GM21528 (cell line): ENCODE results near the gene GALT.

Experiments used
- ATAC-seq: cut with Tn5 transposase; IDR thresholded peaks from one replicate; pipeline ENCODE4 v1.9.1; 2021; ENCODE audit warnings: mild to moderate bottlenecking, moderate library complexity; ENCODE audit not compliant: unreplicated experiment, low FRiP score

The GALT gene

GRCh38 chr9:34651321-34651720, 4.8 kb downstream of the GALT start:
- ATAC-seq = no peak

- no peak for ATAC-seq
Measured at GRCh38 chr9:34651876-34652601, 5.6 kb downstream of the GALT start, which contains the start of gene IL11RA. IL11RA (plus strand) TSS chr9:34652185; CDS start chr9:34655218, 3,033 bp downstream.

- no peak for ATAC-seq
Measured at GRCh38 chr9:34652602-34653000, 6.1 kb downstream of the GALT start.

- no peak for ATAC-seq
Measured at GRCh38 chr9:34653151-34654072, 6.9 kb downstream of the GALT start.

- no peak for ATAC-seq
Measured at GRCh38 chr9:34654323-34655051, 8.0 kb downstream of the GALT start.

- ATAC-seq = no peak
Measured at GRCh38 chr9:34655394-34655793, 8.9 kb downstream of the GALT start.

GRCh38 chr9:34656992-34657391, 10.5 kb downstream of the GALT start:
- ATAC-seq = no peak

GRCh38 chr9:34658461-34658860, 12.0 kb downstream of the GALT start:
- ATAC-seq = no peak

- ATAC-seq = no peak
Measured at GRCh38 chr9:34659592-34660253, 13.2 kb downstream of the GALT start.

GRCh38 chr9:34662526-34663302, 16.2 kb downstream of the GALT start, which contains the start of gene CCL27:
CCL27 (minus strand) TSS chr9:34662657; CDS start chr9:34662633, 24 bp downstream.
- ATAC-seq = no peak

- no peak for ATAC-seq
Measured at GRCh38 chr9:34663303-34663605, 16.8 kb downstream of the GALT start.

- ATAC-seq = peak; percentile 37
Measured at GRCh38 chr9:34664281-34665066, 18.0 kb downstream of the GALT start.

GRCh38 chr9:34665067-34665380, 18.5 kb downstream of the GALT start:
- peak; percentile 27 for ATAC-seq

- peak; percentile 59 for ATAC-seq
Measured at GRCh38 chr9:34665381-34666250, 19.1 kb downstream of the GALT start.

GRCh38 chr9:34669809-34670562, 23.5 kb downstream of the GALT start:
- no peak for ATAC-seq

GRCh38 chr9:34671307-34671706, 24.8 kb downstream of the GALT start:
- no peak for ATAC-seq

- no peak for ATAC-seq
Measured at GRCh38 chr9:34674440-34674839, 28.0 kb downstream of the GALT start.
